H1 (cell line): ENCODE results near the gene AP4B1. TPM values are rescaled to one million over a fixed set of nuclear protein-coding genes. Genes with fewer than 3 reads are reported as not detected.

Experiments used
- CTCF ChIA-PET: fragments of 300-600 bp; sonication (Branson Sonifier 250); formaldehyde crosslinking; loops from one replicate; lab custom pipeline; 2021; ENCODE audit not compliant: partially characterized antibody; lab: Charles Lee
- POLR2A ChIA-PET: fragments of 300-600 bp; sonication (Branson Sonifier 250); formaldehyde crosslinking; loops from one replicate; lab custom pipeline; 2021; ENCODE audit warnings: inconsistent platforms; ENCODE audit not compliant: partially characterized antibody; lab: Charles Lee
- DNase-seq, 2 experiments: peaks; one replicate each; pipeline versions ENCODE4 v3.0.0 to v3.0.0-alpha.2; 2010 to 2022; ENCODE audit warnings: low spot score in 2 of 2, low read depth in 1 of 2, mixed read lengths in 1 of 2
- FAIRE-seq: peaks from 2 replicates; lab custom pipeline; 2011; peaks lifted over from hg19 to GRCh38; lab: Jason Lieb, UNC
- H2AFZ ChIP-seq: 2 replicates; pipeline ENCODE4 v1.8.1; 2012; ENCODE audit warnings: low read length, inconsistent platforms
- H2AK5ac ChIP-seq: 2 replicates; pipeline ENCODE4 v1.6.1; 2013; ENCODE audit warnings: low read depth, low read length
- H2BK120ac ChIP-seq: replicated peaks from 2 replicates; pipeline ENCODE3; 2013; ENCODE audit warnings: low read depth, low read length, inconsistent platforms
- H2BK12ac ChIP-seq: 2 replicates; pipeline ENCODE4 v1.6.1; 2013; ENCODE audit warnings: low read depth, low read length
- H2BK15ac ChIP-seq: 2 replicates; pipeline ENCODE4 v1.6.1; 2013; ENCODE audit warnings: low read length
- H2BK20ac ChIP-seq: 2 replicates; pipeline ENCODE4 v1.6.1; 2013; ENCODE audit warnings: low read length
- H2BK5ac ChIP-seq: 2 replicates; pipeline ENCODE4 v1.6.1; 2013; ENCODE audit warnings: low read depth, low read length
- H3K14ac ChIP-seq: 2 replicates; pipeline ENCODE4 v1.6.1; 2013; ENCODE audit warnings: inconsistent platforms; ENCODE audit not compliant: insufficient read length
- H3K18ac ChIP-seq: 2 replicates; pipeline ENCODE4 v1.6.1; 2013; ENCODE audit warnings: low read length; ENCODE audit errors: extremely low read depth
- H3K23ac ChIP-seq: 2 replicates; pipeline ENCODE4 v1.6.1; 2013; ENCODE audit warnings: inconsistent platforms; ENCODE audit not compliant: insufficient read length
- H3K23me2 ChIP-seq: 2 replicates; pipeline ENCODE4 v1.6.1; 2013; ENCODE audit warnings: low read depth, low read length
- H3K27ac ChIP-seq: 2 replicates; pipeline ENCODE4 v1.6.1; 2011; ENCODE audit warnings: low read depth, low read length, inconsistent platforms
- H3K27me3 ChIP-seq, 4 experiments: replicated peaks in 1 of 4; 1 replicate in 1 of 4; 2 replicates in 3 of 4; pipeline versions ENCODE4 v1.6.1 to v1.8.1; 2011 to 2013; ENCODE audit warnings: low read length in 3 of 4, mild to moderate bottlenecking in 3 of 4, inconsistent platforms in 2 of 4, mixed read lengths in 2 of 4, moderate library complexity in 1 of 4; ENCODE audit not compliant: control insufficient read depth in 3 of 4, insufficient read depth in 3 of 4; ENCODE audit errors: extremely low read depth in 1 of 4
- H3K36me3 ChIP-seq, 4 experiments: 2 replicates each; pipeline versions ENCODE4 v1.6.1 to v1.8.1; 2011 to 2013; ENCODE audit warnings: mild to moderate bottlenecking in 4 of 4, low read length in 3 of 4, moderate library complexity in 2 of 4, control low read depth in 1 of 4, inconsistent platforms in 1 of 4; ENCODE audit not compliant: insufficient read depth in 4 of 4, control insufficient read depth in 2 of 4
- H3K4ac ChIP-seq: replicated peaks from 2 replicates; pipeline ENCODE3; 2013; ENCODE audit warnings: low read length, low read depth, mixed read lengths, inconsistent platforms; ENCODE audit not compliant: insufficient read length
- H3K4me1 ChIP-seq, 4 experiments: replicated peaks in 1 of 4; 1 replicate in 1 of 4; 2 replicates in 3 of 4; pipeline versions ENCODE4 v1.6.1 to v1.8.1; 2011 to 2013; ENCODE audit warnings: low read length in 3 of 4, inconsistent platforms in 2 of 4, mixed read lengths in 1 of 4; ENCODE audit not compliant: insufficient read depth in 4 of 4, control insufficient read depth in 3 of 4
- H3K4me2 ChIP-seq, 2 experiments: 2 replicates each; pipeline versions ENCODE4 v1.6.1 to v1.8.1; 2011 to 2013; ENCODE audit warnings: low read depth in 2 of 2, low read length in 2 of 2, control low read depth in 1 of 2, inconsistent platforms in 1 of 2, mild to moderate bottlenecking in 1 of 2; ENCODE audit not compliant: insufficient read depth in 1 of 2
- H3K4me3 ChIP-seq, 4 experiments: fragments of 200-600, 300-600 bp in 1 of 4; sonication (generic), shearing (Covaris generic), sonication (Bioruptor Twin) in 1 of 4; 2 replicates each; pipeline versions ENCODE4 v1.5.1 to v1.8.1; 2011 to 2016; ENCODE audit warnings: low read length in 4 of 4, low read depth in 3 of 4, control low read depth in 2 of 4, inconsistent platforms in 2 of 4, mild to moderate bottlenecking in 2 of 4, mixed read lengths in 1 of 4, moderate library complexity in 1 of 4; ENCODE audit not compliant: insufficient read depth in 2 of 4; ENCODE audit errors: extremely low read depth in 1 of 4
- H3K56ac ChIP-seq: replicated peaks from 2 replicates; pipeline ENCODE3; 2013; ENCODE audit warnings: low read depth, mild to moderate bottlenecking, mixed read lengths, low read length, inconsistent platforms; ENCODE audit not compliant: insufficient read length
- H3K79me1 ChIP-seq: 2 replicates; pipeline ENCODE4 v1.6.1; 2013; ENCODE audit warnings: low read depth, low read length, control low read depth
- H3K79me2 ChIP-seq, 2 experiments: 2 replicates each; pipeline versions ENCODE4 v1.6.1 to v1.8.1; 2012 to 2013; ENCODE audit warnings: low read length in 2 of 2, mild to moderate bottlenecking in 2 of 2, inconsistent platforms in 1 of 2; ENCODE audit not compliant: insufficient read depth in 2 of 2, control insufficient read depth in 1 of 2
- H3K9ac ChIP-seq, 4 experiments: replicated peaks in 1 of 4; 1 replicate in 1 of 4; 2 replicates in 3 of 4; pipeline versions ENCODE4 v1.6.1 to v1.8.1; 2011 to 2013; ENCODE audit warnings: low read depth in 3 of 4, low read length in 3 of 4, control low read depth in 2 of 4, mild to moderate bottlenecking in 2 of 4, moderate library complexity in 2 of 4, inconsistent platforms in 1 of 4; ENCODE audit errors: extremely low read depth in 1 of 4
- H3K9me3 ChIP-seq, 2 experiments: 2 replicates each; pipeline versions ENCODE4 v1.6.1 to v1.8.1; 2012 to 2013; ENCODE audit warnings: mild to moderate bottlenecking in 2 of 2, moderate library complexity in 2 of 2, control low read depth in 1 of 2, inconsistent platforms in 1 of 2, low read depth in 1 of 2, low read length in 1 of 2, mixed read lengths in 1 of 2; ENCODE audit not compliant: insufficient read depth in 2 of 2
- H4K20me1 ChIP-seq, 2 experiments: replicated peaks in 1 of 2; 2 replicates each; pipeline versions ENCODE3 to v1.8.1; 2011 to 2013; ENCODE audit warnings: inconsistent platforms in 2 of 2, low read length in 2 of 2, mild to moderate bottlenecking in 1 of 2; ENCODE audit not compliant: insufficient read depth in 2 of 2, control insufficient read depth in 1 of 2
- H4K5ac ChIP-seq: 2 replicates; pipeline ENCODE4 v1.6.1; 2013; ENCODE audit warnings: low read length, low read depth, mixed read lengths, inconsistent platforms; ENCODE audit not compliant: insufficient read length
- H4K8ac ChIP-seq: 2 replicates; pipeline ENCODE4 v1.8.0; 2013; ENCODE audit warnings: mild to moderate bottlenecking, moderate library complexity, low read length, inconsistent platforms; ENCODE audit not compliant: insufficient read depth; ENCODE audit errors: extremely low read depth
- H4K91ac ChIP-seq: replicated peaks from 2 replicates; pipeline ENCODE3; 2013; ENCODE audit warnings: low read length, mixed read lengths, inconsistent platforms; ENCODE audit not compliant: insufficient read length
- CTCF ChIP-seq, 3 experiments: IDR thresholded peaks; 1 replicate in 2 of 3; 2 replicates in 1 of 3; pipeline versions ENCODE4 v1.5.1 to v1.6.1; 2011; ENCODE audit warnings: low read length in 3 of 3, mild to moderate bottlenecking in 3 of 3, inconsistent platforms in 2 of 3, low read depth in 1 of 3, moderate library complexity in 1 of 3; ENCODE audit not compliant: insufficient read depth in 1 of 3; ENCODE audit errors: control extremely low read depth in 1 of 3
- EZH2 ChIP-seq: fragments of 200-600 bp; sonication (generic); IDR thresholded peaks from 2 replicates; pipeline ENCODE4 v1.7.1; 2012; ENCODE audit warnings: low read depth, mild to moderate bottlenecking, moderate library complexity, low read length, inconsistent platforms; ENCODE audit not compliant: severe bottlenecking
- HDAC6 ChIP-seq: IDR thresholded peaks from one replicate; pipeline ENCODE4 v1.7.1; 2012; ENCODE audit warnings: low read depth, mild to moderate bottlenecking, inconsistent platforms, low read length, moderate library complexity
- SIN3A ChIP-seq, 2 experiments: IDR thresholded peaks in 1 of 2; conservative IDR thresholded peaks in 1 of 2; 2 replicates each; pipeline ENCODE4 v1.6.1; 2011 to 2012; ENCODE audit warnings: low read length in 2 of 2, improper control_type of control experiment in 1 of 2, low read depth in 1 of 2, mild to moderate bottlenecking in 1 of 2
- WGBS, 2 experiments: shearing (Covaris generic) in 1 of 2; methylation state at CpG; one replicate each; pipeline versions ENCODE4 v1.1.6 to v1.1.7; 2013 to 2015; ENCODE audit warnings: low lambda C conversion rate in 2 of 2, mixed read lengths in 2 of 2, inconsistent platforms in 1 of 2, low coverage in 1 of 2, missing lambda C conversion rate in 1 of 2; ENCODE audit not compliant: insufficient replicate concordance in 2 of 2, insufficient coverage in 1 of 2, insufficient read length in 1 of 2; ENCODE audit errors: extremely low coverage in 1 of 2, missing lambda C conversion rate in 1 of 2; 5-methylcytosine and 5-hydroxymethylcytosine counted together
- polyA plus RNA-seq, 7 experiments: library from polyadenylated mRNA; depleted of rRNA in 3 of 7; stranded (reverse) in 5 of 7; unstranded in 2 of 7; fragments of >200 nt in 5 of 7; fragments of 200-250 nt in 2 of 7; gene quantifications; 1 replicate in 5 of 7; 2 replicates in 1 of 7; 4 replicates in 1 of 7; pipeline versions ENCODE4 v1.2.1 to v1.2.3, GENCODE V29; 2011 to 2013; ENCODE audit warnings: missing spikeins in 2 of 7, mixed read lengths in 2 of 7
- total RNA-seq: library from RNA; stranded (reverse); fragmentation: NEBNext Ultra II Directional; extraction: Animal tissue kit (Norgen Biotek cat#: 25700); gene quantifications from 2 replicates; pipeline ENCODE4 v1.2.1, GENCODE V29; 2021

Gene AP4B1
- total and polyA plus RNA-seq, 2 of the 8 experiments (the other 6 are each of a cell fraction or from before 2014, with no cell fraction given) = 8.9 to 9.0 TPM

GRCh38 chr1:113870778-113871177 lies 33.8 kb downstream of the AP4B1 start:
- H3K27me3 ChIP-seq = no peaks in the 10 kb centered on the region
- TF ChIP-seq HDAC6 (no peak), SIN3A (conservative IDR thresholded peaks at IDR 0.05 in 1 of 2, IDR thresholded peaks at IDR 0.05 in 1 of 2; ENCODE audit: low read depth in 1 of 2, low read length in 2 of 2) (no peak), EZH2 (no peak), CTCF (IDR thresholded peaks at IDR 0.05; ENCODE audit: control extremely low read depth in 1 of 3, insufficient read depth in 1 of 3, low read depth in 1 of 3, low read length in 3 of 3) (no peak)

More at GRCh38 chr1:113870778-113871177, 33.8 kb downstream of the AP4B1 start:
- WGBS, 2 experiments = 77% methylated on average over 3 of the region's 3 CpGs; no CpG with 5 or more reads in 1 of the 2 experiments
- Histone ChIP-seq H3K23ac (no peak overlapping the region), H3K4me1 (no peaks in the 10 kb centered on the region), H4K8ac (no peak overlapping the region), H2BK5ac (no peak overlapping the region), H3K4me3 (no peak overlapping the region), H3K36me3 (no peaks in the 10 kb centered on the region), H3K4ac (no peak overlapping the region), H3K9me3 (no peaks in the 10 kb centered on the region), H2AFZ (no peak overlapping the region), H2AK5ac (no peak overlapping the region), H3K79me2 (no peaks in the 10 kb centered on the region), H3K27ac (no peak overlapping the region), H2BK20ac (no peak overlapping the region), H3K14ac (no peak overlapping the region), H3K9ac (no peak overlapping the region), H2BK15ac (no peak overlapping the region), H4K20me1 (no peaks in the 10 kb centered on the region), H3K23me2 (no peaks in the 10 kb centered on the region; the same call in 1 of the 2 replicates), H3K18ac (no peak overlapping the region), H3K56ac (no peak overlapping the region), H4K91ac (no peak overlapping the region), H3K79me1 (no peaks in the 10 kb centered on the region), H2BK12ac (no peak overlapping the region), H4K5ac (no peak overlapping the region), H2BK120ac (no peak overlapping the region), H3K4me2 (no peak overlapping the region)
- POLR2A ChIA-PET = no interaction called here
- DNase-seq = no peak
- FAIRE-seq = no peak
- CTCF ChIA-PET = interaction anchor here (1.8 kb wide), 1 partner anchor 35 kb away, joined by 7 read pairs; no protein-coding TSS in a partner anchor
